HL-60/S4 treated with phorbol 12-myristate 13-acetate at 8.2 ng/mL for 4 days and 3 days (cell line): Measurements from ENCODE around the gene FAM107B.
"Not testable (repeated sequence)": the region's sequence is repeated elsewhere in the genome, so short reads cannot be mapped to it uniquely, and the experiment has no call there.

Source experiments
- in situ Hi-C: fragments of 300-500 bp; cut with MboI; formaldehyde crosslinking; loops from 2 replicates; pipeline ENCODE4 v1.15.0; 2022; ENCODE audit warnings: low sequenced_read_pairs

FAM107B gene

DNA sequence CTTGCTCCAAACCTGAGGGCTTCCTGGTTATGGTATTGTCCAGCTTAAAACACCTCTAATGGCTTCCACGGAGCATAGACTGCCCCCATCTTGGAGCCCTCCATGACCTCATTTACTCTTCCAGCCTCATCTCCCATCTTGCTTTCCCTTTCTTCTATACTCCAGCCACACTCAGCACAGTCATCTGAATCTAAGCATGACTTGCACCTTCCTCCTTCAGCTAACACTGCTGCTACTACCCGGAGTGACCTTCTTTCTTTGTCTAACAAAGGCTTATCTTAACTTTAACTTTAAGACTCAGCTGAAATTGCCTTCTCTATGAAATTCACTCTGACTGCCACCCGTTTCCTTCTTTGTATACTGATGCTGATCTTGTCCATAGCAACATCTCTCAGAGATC is 135.1 kb downstream of the FAM107B start:
- in situ Hi-C loops, result no loop called here

DNA sequence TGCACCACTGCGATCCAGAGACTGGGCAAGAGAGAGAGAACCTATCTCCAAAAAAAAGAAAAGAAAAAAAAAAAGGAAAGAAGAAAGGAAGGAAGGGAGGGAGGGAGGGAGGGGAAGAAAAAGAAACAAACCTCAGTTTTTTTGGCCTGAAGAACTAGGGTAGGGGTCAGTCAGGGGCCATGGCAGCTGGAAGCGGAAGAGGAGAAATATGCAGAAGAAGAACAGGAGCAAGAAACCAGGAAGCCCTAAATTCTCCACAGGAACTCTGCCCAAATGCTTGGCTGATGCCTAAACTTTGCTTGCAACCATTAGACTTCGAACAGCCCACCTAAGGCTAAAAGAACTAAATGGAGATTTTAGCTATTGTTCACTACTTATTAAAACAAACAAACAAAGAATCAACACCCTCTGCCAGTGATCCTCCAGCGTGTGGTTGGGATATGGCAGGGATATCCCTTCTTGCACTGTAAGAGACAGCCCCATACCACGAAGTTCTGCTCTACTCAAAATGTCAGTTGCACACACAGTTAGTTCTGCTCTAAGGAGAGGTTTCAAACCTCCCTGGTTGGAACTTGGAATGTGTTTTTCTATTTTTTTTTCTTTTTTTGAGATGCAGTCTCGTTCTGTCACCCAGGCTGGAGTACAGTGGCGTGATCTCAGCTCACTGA is 139.5 kb downstream of the FAM107B start:
- in situ Hi-C loops, result no loop called here

DNA sequence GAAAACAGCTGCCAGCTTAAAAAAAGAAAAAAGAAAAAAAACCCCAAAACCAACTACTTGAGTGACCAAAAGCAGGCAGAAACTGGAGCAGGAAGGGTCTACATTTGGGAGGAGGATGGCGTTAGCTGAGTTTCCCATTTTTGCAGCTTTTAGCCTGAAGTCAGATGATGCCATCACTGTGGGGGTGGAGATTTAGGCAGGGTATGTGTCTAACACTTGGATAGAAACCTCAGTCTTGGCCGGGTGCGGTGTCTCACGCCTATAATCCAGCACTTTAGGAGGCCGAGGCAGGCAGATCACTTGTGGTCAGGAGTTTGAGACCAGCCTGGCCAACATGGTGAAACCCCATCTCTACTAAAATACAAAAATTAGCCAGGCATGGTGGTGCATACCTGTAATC is 140.1 kb downstream of the FAM107B start:
- in situ Hi-C loops, result not testable (repeated sequence)

DNA sequence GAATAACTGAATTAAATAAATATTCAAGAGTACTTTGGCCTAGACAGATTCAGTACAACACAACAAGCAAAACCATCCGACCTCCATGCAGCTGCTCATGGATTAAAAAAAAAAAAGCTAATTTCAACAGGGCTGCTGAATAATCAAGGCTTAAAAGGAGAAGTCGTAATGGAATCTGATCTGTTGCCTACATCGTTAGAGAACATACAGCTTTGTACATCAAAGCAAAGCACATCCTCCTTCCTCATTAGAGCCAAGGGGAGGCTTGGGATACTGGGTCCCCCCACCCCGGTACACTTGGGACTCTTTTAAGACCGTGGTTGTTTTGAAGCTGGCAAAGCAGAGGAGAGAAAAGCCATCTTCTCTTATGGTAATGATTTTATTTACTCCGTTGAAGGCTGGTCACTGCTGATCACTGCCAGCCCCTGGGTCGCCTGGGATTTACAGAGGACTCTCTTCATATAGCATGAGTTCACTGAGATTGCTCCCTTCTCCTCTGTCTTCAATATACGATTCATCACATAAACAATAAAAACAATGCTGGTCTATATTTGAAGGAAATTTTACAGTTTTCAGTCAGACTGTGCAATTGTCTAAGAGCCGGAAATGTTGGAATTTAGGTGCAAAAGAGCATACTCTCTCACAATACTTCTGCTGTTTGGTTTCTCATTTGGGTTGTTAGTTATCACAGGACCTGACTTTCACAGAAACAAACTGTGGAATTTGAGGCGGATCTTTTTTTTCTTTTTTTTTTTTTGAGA is 148.8 kb downstream of the FAM107B start:
- in situ Hi-C loops, result no loop called here

DNA sequence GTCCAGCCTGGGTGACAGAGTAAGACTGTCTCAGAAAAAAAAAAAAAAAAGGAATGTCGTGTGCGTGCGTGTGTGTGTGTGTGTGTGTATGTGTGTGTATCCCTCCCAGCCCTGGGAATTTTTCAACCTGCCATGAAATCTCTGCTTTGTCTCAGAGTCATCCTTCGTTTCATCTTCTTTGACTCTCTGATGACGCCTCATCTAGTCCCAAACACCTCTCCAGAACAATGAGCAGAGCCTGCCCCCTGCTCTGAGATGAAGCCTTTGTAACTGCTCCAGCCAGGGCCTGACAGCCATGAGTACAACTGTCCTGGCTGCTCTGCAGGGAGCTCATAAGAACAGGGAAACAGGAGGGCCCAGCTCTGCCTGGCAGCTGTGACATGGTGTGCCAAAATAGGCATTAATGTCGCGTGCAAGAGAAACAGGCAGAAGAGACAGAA is 149.5 kb downstream of the FAM107B start:
- in situ Hi-C loops, result no loop called here

DNA sequence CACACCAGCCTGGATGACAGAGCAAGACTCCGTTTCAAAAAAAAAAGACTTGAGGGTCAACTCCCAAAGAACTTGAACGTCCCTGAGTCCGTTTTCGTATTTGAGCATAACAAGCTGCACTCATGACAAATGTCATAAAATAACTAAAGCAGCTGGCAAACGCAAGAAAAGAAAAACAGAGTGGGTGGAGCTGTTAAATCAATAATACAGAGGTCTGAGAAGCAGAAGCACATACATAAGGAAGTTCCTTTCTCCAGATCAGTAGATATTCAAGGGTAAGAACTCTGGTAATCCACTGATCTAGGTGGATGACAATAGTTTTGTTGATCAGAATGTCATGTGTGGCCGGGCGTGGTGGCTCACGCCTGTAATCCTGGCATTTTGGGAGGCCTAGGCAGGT is 150.1 kb downstream of the FAM107B start:
- in situ Hi-C loops, result no loop called here

DNA sequence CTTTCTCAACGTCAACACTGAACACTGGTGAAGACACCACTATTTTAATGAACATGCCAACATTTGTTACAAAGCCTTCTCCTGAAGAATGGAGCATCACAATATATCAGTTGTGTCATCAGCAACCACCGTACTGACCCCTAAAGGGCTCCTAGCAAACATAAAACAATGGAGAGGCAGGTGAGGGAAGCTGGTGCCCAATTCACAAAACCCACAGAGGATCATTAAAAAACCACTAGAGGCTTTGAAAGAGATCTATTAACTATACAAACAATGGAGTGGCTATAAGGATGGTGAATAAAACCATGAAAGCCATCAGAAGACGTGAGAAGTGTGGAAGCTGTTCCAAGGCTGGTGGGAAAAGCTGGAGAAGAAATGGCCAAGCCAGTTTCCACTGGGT is 150.8 kb downstream of the FAM107B start:
- in situ Hi-C loops, result no loop called here

DNA sequence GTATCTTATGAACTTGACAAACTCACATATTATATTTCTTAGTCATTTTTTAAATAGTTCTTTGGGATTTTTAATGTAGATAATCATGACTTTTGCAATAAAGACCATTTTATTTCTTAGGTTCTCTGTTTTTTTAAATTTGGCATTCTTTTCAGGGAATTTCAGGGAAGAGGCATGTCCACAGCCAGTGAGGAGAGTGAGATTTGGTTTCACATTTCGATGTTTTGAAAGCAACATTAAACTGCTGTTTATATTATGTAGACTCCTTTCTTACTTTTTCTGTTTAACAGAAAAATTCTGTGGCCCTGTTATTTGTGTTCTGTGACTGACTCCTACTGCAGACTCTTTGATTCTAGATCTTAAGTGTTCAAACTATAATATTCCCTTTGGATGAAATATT is 153.7 kb downstream of the FAM107B start:
- in situ Hi-C loops, result no loop called here

DNA sequence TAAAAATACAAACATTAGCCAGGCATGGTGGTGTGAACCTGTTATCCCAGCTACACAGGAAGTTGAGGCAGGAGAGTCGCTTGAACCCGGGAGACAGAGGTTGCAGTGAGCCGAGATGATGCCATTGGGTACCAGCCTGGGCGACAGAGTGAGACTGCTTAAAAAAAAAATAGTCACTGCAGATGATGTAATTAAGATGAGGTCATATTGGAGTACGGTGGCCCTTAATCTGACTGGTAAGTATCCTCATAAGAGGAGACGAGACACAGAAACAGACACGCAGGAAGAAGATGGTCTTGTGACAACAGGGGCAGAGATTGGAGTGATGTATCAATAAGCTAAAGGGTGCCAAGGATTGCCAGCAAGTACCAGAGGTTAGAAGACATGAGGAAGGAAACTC is 156.0 kb downstream of the FAM107B start:
- in situ Hi-C loops, result no loop called here

DNA sequence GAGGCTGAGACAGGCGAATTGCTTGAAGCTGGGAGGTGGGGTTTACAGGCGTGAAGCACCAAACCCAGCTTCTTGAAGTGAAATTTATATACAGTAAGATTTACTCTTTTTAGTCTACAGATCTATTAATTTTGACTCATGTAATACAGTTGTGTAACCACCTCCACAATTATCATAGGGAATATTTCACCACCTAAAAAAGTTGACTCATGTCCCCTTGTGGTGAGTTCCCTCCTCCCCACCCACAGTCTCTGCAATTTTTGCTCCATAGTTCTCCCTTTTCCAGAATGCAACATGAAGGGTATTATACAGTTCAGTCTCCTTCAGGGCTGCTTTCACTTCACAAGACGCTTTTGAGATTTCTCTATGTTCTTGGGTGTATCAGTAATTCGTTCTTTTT is 156.8 kb downstream of the FAM107B start:
- in situ Hi-C loops, result no loop called here

DNA sequence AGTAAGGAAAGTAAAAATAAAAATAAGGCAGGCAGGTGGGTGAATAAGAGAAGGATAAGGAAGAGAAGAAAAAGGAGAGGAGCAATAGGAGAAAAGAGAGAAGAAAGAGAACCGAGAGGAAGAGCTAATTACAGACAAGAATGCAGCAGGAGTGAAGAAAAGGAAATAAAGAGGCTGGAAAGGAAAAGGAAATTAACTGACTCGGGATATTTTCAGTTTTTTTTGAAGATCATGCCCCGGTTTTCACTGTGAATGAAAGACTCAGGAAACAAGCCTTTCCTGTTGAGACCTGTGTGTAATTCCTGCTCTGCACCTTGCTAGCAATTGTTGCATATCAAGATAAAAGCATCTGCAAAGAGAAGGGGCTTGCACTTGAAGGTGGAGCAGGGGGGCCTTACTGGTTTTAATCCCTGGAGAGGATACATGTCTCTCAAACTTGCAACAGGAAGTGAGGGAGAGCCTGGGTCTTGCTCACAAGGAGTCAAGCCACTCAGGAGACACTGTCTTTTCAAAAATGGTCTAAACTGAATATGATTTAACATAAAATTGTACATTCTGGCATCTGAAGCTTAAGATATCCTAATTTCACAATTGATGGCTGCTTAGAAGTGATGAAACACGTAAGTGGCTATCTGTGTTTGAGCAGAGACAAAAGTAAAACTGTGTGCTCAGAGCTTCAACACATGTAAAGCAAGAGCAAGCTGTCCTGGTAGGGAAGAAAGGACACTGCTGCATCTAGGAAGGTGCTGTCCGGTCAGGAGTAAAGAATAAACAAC is 157.6 kb downstream of the FAM107B start:
- in situ Hi-C loops, result no loop called here

DNA sequence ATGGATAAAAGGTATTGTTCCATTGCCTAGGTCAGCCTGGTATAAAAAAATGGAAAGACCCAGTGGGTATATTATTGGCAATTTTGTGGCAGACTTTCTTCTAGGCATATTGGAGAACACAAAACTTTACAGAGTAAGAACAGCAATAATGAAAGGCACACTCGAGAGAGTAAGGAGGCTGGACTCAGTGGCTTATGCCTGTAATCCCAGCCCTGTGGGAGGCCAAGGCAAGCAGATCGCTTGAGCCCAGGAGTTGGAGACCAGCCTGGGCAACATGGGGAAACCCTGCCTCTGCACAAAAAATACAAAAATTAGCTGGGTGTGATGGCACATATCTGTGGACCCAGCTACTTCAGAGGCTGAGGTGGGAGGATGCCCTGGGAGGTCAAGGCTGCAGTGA is 158.2 kb downstream of the FAM107B start:
- in situ Hi-C loops, result no loop called here

DNA sequence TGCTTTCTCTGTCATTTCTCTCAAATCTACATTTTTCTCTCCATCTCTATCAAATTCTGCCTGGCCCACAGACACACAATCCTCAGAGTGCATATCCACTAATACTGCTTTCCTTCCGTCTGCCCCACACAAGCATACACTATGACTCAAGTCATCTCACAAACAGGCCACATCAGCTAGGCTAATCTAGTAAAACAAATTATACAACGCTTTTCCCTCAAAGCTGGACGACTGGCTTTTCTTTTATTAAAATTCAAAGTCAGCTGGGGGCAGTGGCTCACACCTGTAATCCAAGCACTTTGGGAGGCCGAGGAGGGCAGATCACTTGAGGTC is 161.1 kb downstream of the FAM107B start:
- in situ Hi-C loops, result no loop called here

DNA sequence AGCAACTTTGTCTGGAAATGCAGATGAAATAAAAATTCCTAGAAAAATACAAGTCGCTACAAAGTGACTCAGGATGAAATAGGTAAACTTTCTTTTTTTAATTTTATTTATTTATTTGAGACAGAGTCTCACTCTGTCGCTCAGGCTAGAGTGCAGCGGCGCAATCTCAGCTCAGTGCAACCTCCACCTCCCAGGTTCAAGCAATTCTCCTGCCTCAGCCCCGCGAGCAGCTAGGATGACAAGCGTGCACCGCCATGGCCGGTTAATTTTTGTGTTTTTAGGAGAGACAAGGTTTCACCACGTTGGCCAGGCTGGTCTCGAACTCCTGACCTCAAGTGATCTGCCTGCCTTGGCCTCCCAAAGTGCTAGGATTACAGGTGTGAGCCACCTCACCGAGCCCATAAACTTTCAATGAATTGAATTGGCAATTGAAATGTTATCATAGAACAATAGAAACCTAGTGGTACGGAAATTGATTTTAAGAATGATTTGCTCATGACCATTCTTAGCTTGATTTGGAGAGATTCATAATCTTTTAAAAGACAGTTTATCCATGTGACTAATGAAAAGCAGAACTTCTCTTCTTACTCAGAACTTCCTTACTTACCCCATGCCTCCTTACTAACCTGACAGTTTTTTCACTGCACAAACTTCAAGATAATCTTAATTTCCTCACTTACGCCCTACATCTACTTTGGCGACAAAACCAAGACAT is 161.7 kb downstream of the FAM107B start:
- in situ Hi-C loops, result no loop called here

DNA sequence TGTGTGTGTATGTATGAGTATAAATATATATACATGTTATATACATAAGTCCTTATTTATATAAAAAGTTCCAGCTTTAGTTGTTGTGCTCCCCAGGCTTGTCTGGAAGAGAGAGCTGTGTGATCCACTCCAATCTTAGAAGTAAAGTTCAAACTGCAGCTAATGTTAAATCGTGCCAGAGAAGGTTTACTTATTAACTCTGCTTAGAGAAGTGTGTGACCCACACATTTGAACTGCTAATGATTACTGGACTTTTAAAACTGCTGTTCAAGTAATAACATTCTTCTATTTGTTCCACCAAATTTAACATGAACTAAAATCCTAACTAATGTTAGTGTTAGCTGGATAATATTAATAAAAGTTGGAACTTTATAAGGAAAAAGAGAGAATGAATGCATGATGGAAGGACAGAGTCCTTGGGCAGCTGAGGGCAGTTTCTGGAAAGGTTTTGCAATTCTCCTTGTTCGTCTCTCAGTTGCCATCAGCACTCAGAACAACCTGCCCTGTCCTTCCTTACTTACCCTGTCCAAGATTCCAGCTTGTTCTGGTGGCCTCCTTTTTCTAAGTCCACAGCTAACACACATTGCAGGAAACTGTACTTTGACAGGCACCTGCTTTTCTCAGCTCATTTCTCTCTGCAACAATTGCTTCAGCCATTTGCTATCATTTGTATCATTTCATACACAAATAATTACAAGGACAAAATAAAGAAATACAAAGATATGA is 162.6 kb downstream of the FAM107B start:
- in situ Hi-C loops, result no loop called here

DNA sequence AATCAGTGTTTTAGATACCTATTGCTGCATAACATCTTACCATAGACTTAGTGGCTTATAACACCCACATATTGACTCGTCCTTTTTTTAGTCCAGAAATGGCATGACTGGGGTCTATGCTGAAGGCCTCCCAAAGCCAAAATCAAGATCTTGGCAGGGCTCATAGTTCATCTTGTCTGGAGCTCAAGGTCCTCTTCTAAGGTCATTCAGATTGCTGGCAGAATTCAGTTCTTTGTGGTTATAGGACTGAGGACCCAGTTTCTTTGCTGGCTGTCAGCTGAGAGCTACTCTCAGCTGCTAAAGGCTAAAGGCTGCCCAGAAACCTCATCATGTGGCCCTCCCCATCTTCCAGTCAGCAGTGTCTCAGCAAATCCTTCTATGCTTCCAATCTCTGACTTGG is 165.5 kb downstream of the FAM107B start:
- in situ Hi-C loops, result no loop called here

DNA sequence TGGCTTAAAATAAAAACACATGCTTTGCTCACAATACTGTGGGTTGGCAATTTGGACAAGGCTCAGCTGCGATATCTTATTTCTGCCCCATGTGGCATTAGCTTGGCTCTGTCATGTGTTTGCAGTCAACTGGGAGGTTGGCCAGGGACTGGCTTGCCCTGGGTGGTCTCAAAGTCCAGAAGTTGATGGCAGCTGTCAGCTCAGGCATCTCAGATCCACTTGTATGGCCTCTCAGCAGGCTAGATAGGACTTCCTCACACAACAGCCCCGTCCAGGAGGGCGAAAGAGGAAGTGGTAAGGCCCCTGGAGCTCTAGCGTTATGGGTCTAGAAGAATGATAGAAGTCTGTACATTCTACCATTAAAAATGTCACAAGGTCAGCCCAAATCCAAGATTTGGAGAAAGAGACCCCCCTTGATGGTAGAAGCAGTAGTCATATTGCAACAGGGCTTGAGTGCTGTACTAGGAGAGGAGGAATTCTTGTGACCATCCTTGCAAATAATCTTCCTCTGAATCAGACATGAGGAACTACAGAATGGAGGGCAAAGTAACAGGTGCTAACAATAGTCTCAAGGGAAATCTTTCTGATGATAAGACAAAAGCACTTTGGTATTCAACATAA is 166.2 kb downstream of the FAM107B start:
- in situ Hi-C loops, result no loop called here

DNA sequence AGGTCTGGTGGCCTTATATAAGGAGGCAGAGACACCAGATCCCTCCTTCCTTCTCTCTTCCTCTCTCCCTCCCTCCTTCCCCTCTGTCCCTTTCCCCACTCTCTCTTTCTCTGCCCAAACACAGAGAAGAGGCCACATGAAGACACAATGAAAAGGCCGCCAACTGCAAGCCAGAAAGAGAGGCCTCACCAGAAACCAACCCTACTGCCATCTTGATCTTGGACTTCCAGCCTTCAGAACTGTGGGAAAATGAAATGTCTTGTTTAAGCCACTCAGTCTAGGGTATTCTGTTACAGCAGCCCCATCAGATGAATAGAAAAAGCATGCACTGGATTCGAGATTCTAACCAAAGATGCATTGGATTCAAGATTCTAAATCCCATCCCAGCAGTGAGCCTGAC is 168.1 kb downstream of the FAM107B start:
- in situ Hi-C loops, result no loop called here

DNA sequence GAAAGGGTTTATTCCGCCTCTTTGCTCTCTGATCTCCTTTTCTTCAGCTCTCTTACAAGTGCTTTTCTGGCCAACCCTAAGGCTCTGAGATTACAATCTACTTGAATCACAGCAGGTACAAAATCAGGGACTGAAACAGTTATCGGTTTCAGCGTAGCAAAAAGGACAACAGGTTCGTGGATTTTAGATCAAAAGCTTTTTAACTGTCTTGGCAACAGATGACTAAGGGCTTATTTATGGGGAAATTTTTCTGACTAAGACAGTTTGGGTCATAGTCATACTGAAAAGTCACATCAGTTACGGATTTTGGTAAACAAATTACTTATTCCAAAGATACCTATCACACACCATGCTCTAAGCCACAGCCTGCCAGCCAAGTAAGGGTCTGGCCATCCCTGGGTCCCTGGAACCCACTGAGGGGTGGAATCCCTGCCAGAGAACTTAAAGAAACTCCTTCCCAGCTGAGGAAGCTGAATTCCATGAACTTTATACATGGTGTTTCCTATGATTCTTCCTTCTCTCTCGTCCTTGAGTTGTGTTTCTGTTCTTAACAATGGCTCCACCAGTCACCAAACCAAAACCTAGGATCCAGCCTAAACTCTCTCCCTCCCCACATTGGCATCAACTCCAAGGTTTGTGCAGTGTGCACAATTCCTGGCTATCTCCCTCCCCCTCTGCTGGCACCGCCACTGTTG is 169.3 kb downstream of the FAM107B start:
- in situ Hi-C loops, result no loop called here
